GM12878 (cell line): ENCODE results near the gene IGFL3.

Source experiments
- CHD1 ChIP-seq: IDR thresholded peaks from 2 replicates; pipeline ENCODE4 v1.6.1; 2012; ENCODE audit warnings: low read depth, low read length, improper control_type of control experiment
- EZH2 ChIP-seq: IDR thresholded peaks from 2 replicates; pipeline ENCODE4 v1.6.1; 2012; ENCODE audit warnings: low read depth, mild to moderate bottlenecking, control low read depth, inconsistent platforms, low read length, borderline replicate concordance; ENCODE audit not compliant: control insufficient read depth
- HCFC1 ChIP-seq: fragments of 150-350 bp; IDR thresholded peaks from 2 replicates; pipeline ENCODE4 v1.6.1; 2014; ENCODE audit warnings: low read length
- JUNB ChIP-seq: IDR thresholded peaks from 2 replicates; pipeline ENCODE4 v1.6.1; 2016; ENCODE audit warnings: antibody characterized with exemption, mild to moderate bottlenecking
- POLR2A ChIP-seq: IDR thresholded peaks from 2 replicates; pipeline ENCODE4 v1.6.1; 2011; ENCODE audit warnings: low read depth, mild to moderate bottlenecking, low read length
- POU2F2 ChIP-seq: IDR thresholded peaks from 3 replicates; pipeline ENCODE4 v1.6.1; 2011; ENCODE audit warnings: low read depth, mild to moderate bottlenecking, low read length, borderline replicate concordance
- SMAD5 ChIP-seq: IDR thresholded peaks from 2 replicates; pipeline ENCODE4 v1.6.1; 2016; ENCODE audit warnings: antibody characterized with exemption, low read depth
- SMARCA5 ChIP-seq: fragments of 450-650 bp; IDR thresholded peaks from 2 replicates; pipeline ENCODE4 v1.6.1; 2017; ENCODE audit warnings: mild to moderate bottlenecking
- TF ChIP-seq, protein P1 (sequence below): fragments of 450-650 bp; IDR thresholded peaks from 2 replicates; pipeline ENCODE4 v1.6.1; 2016; ENCODE audit warnings: mild to moderate bottlenecking
- TF ChIP-seq, protein P2 (sequence below), 3 experiments: IDR thresholded peaks in 2 of 3; conservative IDR thresholded peaks in 1 of 3; 2 replicates each; pipeline ENCODE4 v1.5.1; 2011; ENCODE audit warnings: low read depth in 3 of 3, low read length in 3 of 3, mild to moderate bottlenecking in 3 of 3, control low read depth in 2 of 3, moderate library complexity in 2 of 3, inconsistent platforms in 1 of 3, mixed read lengths in 1 of 3; ENCODE audit not compliant: control insufficient read depth in 2 of 3, insufficient read depth in 1 of 3; ENCODE audit errors: extremely low read depth in 1 of 3
- TF ChIP-seq, protein P3 (sequence below): IDR thresholded peaks from 2 replicates; pipeline ENCODE4 v1.6.1; 2012; ENCODE audit warnings: mild to moderate bottlenecking, low read depth, low read length

DNA sequence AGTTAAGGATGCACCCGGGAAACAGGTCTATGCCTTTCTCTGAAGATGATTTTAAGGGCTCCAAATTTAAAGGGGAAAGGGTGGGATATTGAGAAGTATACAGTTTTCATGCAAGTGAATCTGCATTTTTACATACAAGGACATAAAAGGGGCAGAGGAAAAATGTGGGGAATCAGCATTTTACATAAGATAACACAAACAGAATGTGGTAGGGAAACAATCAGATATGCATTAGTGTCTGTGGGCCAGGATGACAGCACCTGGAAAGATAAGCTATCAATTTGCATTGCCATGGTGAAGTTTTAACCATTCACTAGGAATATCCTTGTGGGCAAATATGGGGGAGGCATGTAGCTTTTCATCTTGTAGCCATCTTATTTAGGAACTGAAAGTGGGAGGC, 24.1 kb downstream of the IGFL3 start:
- no peak for TF ChIP-seq EZH2
- TF ChIP-seq, protein P1, sequence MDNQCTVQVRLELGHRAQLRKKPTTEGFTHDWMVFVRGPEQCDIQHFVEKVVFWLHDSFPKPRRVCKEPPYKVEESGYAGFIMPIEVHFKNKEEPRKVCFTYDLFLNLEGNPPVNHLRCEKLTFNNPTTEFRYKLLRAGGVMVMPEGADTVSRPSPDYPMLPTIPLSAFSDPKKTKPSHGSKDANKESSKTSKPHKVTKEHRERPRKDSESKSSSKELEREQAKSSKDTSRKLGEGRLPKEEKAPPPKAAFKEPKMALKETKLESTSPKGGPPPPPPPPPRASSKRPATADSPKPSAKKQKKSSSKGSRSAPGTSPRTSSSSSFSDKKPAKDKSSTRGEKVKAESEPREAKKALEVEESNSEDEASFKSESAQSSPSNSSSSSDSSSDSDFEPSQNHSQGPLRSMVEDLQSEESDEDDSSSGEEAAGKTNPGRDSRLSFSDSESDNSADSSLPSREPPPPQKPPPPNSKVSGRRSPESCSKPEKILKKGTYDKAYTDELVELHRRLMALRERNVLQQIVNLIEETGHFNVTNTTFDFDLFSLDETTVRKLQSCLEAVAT: no peak
- TF ChIP-seq, protein P2, sequence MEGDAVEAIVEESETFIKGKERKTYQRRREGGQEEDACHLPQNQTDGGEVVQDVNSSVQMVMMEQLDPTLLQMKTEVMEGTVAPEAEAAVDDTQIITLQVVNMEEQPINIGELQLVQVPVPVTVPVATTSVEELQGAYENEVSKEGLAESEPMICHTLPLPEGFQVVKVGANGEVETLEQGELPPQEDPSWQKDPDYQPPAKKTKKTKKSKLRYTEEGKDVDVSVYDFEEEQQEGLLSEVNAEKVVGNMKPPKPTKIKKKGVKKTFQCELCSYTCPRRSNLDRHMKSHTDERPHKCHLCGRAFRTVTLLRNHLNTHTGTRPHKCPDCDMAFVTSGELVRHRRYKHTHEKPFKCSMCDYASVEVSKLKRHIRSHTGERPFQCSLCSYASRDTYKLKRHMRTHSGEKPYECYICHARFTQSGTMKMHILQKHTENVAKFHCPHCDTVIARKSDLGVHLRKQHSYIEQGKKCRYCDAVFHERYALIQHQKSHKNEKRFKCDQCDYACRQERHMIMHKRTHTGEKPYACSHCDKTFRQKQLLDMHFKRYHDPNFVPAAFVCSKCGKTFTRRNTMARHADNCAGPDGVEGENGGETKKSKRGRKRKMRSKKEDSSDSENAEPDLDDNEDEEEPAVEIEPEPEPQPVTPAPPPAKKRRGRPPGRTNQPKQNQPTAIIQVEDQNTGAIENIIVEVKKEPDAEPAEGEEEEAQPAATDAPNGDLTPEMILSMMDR (IDR thresholded peaks at IDR 0.05 in 2 of 3, conservative IDR thresholded peaks at IDR 0.05 in 1 of 3; ENCODE audit: control insufficient read depth in 2 of 3, extremely low read depth in 1 of 3, insufficient read depth in 1 of 3, low read depth in 3 of 3, low read length in 3 of 3): no peak
- TF ChIP-seq SMARCA5: no peak
- TF ChIP-seq, protein P3, sequence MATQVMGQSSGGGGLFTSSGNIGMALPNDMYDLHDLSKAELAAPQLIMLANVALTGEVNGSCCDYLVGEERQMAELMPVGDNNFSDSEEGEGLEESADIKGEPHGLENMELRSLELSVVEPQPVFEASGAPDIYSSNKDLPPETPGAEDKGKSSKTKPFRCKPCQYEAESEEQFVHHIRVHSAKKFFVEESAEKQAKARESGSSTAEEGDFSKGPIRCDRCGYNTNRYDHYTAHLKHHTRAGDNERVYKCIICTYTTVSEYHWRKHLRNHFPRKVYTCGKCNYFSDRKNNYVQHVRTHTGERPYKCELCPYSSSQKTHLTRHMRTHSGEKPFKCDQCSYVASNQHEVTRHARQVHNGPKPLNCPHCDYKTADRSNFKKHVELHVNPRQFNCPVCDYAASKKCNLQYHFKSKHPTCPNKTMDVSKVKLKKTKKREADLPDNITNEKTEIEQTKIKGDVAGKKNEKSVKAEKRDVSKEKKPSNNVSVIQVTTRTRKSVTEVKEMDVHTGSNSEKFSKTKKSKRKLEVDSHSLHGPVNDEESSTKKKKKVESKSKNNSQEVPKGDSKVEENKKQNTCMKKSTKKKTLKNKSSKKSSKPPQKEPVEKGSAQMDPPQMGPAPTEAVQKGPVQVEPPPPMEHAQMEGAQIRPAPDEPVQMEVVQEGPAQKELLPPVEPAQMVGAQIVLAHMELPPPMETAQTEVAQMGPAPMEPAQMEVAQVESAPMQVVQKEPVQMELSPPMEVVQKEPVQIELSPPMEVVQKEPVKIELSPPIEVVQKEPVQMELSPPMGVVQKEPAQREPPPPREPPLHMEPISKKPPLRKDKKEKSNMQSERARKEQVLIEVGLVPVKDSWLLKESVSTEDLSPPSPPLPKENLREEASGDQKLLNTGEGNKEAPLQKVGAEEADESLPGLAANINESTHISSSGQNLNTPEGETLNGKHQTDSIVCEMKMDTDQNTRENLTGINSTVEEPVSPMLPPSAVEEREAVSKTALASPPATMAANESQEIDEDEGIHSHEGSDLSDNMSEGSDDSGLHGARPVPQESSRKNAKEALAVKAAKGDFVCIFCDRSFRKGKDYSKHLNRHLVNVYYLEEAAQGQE: no peak
- TF ChIP-seq SMAD5: no peak
- no peak for TF ChIP-seq POU2F2
- no peak for TF ChIP-seq HCFC1
- TF ChIP-seq JUNB: no peak
- TF ChIP-seq CHD1: no peak
- no peak for TF ChIP-seq POLR2A
